Panc1 (cell line): ENCODE results near the gene NOX4.

Source experiments
- CTCF ChIP-seq: fragments of 450-650 bp; IDR thresholded peaks from 2 replicates; pipeline ENCODE4 v1.5.1; 2017; ENCODE audit warnings: mild to moderate bottlenecking
- POLR2AphosphoS5 ChIP-seq: IDR thresholded peaks from 2 replicates; pipeline ENCODE4 v1.6.1; 2012; ENCODE audit warnings: mild to moderate bottlenecking, low read depth, low read length, moderate library complexity
- REST ChIP-seq, 2 experiments: IDR thresholded peaks; 2 replicates each; pipeline ENCODE4 v1.6.1; 2011 to 2012; ENCODE audit warnings: low read depth in 2 of 2, control low read depth in 1 of 2, low read length in 1 of 2, mild to moderate bottlenecking in 1 of 2, moderate library complexity in 1 of 2; ENCODE audit not compliant: insufficient read depth in 1 of 2
- SIN3A ChIP-seq: IDR thresholded peaks from 2 replicates; pipeline ENCODE4 v1.6.1; 2012; ENCODE audit warnings: low read depth, mild to moderate bottlenecking, low read length, moderate library complexity, borderline replicate concordance; ENCODE audit not compliant: insufficient read depth
- TCF7L2 ChIP-seq: IDR thresholded peaks from 2 replicates; pipeline ENCODE4 v1.6.1; 2011; ENCODE audit warnings: mild to moderate bottlenecking, low read depth, low read length, inconsistent platforms

- no peak for TF ChIP-seq POLR2AphosphoS5
- TF ChIP-seq CTCF = no peak
- no peak for TF ChIP-seq REST (IDR thresholded peaks at IDR 0.05; ENCODE audit: insufficient read depth in 1 of 2, low read depth in 2 of 2, low read length in 1 of 2)
- no peak for TF ChIP-seq SIN3A
- TF ChIP-seq TCF7L2 = no peak
Measured at GRCh38 chr11:89529626-89530380, 38.6 kb upstream of the NOX4 start.
